HG03095 (cell line): ENCODE measurements around the gene NKX6-2.
"Not testable (repeated sequence)": the region's sequence is repeated elsewhere in the genome, so short reads cannot be mapped to it uniquely, and the experiment has no call there.

Experiments used
- ATAC-seq: cut with Tn5 transposase; IDR thresholded peaks from one replicate; pipeline ENCODE4 v1.9.1; 2021; ENCODE audit warnings: moderate library complexity; ENCODE audit not compliant: unreplicated experiment

Gene NKX6-2

DNA sequence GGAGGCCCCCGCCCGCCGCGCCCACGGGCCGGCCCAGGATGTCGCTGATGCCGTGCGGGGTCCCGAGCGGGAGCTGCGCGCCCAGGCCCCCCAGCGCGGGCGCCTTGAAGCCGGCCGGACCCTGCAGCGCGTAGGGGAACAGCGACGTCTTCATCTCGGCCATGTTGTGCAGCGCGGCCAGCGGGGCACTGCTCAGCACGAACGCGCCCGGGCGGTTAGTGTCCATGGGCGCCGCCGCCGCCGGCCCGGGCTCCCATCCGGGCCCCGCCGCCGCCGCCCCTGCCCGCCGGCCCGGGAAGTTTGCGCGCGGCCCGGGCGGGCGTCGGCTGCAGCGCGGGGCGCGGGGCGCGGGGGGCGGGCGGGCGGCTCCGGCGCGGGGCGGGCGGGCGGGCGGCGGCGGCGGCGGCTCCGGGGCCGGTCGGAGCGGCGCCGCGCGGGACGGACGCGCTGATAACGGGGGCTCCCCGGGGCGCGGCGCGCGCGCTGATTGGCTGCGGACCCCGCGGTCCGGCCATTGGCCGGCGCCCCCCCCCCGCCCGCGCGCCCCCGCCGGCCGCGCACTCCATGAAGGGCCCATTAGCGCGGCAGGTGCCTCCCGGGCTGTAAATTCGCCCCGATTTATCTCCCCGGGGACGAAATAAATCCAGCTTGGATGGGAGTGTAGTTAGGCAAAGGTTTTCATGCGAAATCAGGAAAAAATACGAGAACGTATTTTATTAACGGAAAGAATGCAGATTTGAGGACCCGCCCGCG, at the start of gene NKX6-2:
NKX6-2 (minus strand) TSS at position 425 of the 753 bp plus-strand sequence; CDS start at position 226, 199 bp downstream.
- no peak for ATAC-seq

- ATAC-seq: no peak
Observed at GRCh38 chr10:132834891-132835847, 49.2 kb upstream of the NKX6-2 start.

DNA sequence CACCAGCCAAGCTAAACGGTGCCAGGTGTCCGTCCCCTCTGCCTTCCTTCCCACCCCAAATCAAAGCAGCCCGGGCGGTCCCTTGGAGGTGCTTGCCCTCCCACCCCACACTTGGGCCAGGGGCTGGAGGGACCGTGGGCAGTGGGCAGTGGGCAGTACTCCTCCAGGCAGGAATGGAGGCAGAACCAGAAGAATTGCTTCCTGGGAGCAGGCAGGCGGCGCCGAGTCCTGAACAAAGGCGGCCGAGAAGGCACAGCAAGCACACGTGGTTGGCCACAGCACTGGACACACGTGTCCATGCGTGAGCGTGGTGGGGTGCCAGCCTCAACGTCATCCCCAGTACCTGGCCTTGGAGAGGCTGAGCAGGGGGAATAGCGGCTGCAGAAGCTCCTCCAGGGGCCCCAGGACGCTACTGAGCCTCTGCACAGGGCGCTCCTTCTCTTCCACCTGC, 48.4 kb upstream of the NKX6-2 start:
- no peak for ATAC-seq

DNA sequence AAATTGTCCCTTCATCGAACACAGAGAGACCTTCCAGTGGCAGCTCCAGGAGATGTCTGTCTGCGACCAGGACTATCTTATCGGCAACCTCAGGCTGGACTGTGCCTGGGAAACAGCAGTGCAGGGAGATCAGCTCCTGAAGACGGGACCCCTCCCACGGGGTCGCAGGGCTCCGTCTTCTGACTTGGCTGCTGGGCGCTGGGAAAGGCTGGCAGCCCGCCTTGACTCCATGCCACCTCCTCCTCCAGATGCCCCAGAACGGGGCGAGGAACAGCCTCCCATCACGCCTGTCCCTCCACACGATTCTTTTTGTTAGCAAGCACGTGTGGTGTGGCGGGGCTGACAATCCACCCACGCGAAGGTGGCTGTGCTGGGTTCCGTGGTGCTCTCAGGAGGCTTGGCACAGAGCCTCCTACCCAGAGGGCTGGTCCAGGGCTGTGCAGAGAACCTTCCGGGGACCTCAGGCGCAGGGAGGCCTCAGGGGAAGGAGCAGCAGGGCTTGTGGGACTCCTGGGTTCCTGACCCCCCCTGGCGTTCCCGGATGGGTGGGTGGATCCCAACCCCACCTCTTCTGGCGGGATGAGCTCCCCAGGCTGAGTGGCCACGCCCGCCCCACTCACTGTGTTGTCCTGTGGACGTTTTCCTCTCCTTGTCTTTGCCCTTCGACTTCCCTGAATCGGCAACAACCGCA, 47.6 kb upstream of the NKX6-2 start:
- no peak for ATAC-seq

DNA sequence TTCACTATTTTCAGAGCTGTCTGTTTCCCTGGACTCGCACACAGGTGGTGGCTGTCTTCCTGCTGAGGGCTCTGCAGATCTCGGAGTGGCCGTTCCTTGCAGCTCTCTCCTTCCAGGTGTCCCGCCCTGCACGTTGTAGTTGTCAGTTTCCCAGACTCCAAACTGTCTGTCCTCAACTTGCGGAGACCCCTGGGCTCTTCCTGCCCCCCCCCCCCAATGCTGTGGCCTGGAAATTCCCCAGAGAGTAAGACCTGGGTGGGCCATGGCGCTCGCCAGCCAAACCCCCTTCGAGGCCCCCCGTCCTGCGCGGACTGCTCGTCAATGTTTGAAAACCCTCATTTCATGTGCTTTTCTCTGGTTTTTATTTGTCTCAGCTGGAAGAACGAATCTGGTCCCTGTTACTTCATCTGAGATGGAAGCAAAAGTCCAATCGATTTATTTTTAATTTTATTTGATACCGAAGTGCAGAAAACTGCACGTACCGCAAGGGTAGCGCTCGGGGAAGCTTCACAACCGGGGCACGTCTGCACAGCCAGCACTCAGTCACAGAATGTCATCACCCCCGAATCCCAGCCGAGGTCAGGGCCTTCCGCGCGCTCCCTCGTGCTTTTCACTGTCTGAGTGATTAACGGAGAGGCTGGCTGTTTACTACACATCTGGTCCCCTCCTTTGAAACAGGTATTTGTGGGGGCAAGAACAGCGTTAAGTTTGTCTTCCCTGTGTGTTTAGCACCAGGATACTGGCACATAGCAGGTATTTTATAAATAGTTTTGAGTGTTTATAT, 46.4 kb upstream of the NKX6-2 start:
- ATAC-seq: no peak

GRCh38 chr10:132829403-132829802, 43.5 kb upstream of the NKX6-2 start:
- ATAC-seq: no peak

DNA sequence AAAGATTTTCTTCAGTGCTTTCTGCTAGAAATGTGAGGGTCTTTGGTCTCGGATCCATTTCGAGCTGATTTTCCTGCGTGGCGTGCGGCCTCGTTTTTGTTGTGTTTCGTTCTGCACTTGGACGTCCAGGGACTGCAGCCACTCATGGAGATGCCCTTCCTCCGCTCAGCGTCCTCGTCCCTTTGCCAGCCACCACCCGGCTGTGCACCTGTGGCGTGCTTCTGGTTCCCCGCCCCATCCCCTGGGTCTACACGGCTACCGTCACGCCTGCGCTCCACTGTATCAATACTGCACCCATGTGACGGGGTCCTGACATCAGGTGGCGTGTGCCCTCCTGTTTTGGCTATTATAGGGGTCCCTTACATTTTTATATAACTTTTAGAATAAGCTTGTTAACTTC, 42.7 kb upstream of the NKX6-2 start:
- no peak for ATAC-seq

DNA sequence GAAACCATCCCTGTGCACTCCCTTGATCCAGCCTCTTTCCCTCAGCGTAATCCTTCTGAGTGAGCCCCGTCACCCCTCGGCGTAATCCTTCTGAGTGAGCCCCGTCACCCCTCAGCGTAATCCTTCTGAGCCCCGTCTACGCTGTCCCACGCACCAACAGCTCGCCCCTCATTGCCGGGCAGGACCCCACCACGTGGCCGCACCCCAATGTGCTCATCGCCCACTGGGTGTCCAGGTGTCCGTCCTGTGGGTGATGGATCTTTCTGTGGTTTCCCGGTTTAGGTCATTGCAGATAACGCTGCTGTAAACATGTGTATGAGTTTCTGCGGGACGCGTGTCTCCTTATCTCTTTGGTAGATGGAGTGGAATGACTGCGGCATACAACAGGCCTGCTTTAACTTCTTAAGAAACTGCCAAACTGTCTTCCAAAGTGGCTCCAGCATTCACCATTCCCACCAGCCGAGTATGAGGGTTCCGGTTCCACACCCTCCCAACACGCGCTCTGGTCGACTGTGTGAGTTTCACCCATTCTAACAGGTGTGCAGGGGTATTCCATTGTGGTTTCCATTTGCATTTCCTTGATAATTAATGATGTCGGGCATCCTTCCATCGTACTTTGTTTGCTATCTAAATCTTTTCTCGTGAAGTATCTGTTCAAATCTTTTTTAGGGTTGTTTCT, 42.1 kb upstream of the NKX6-2 start:
- ATAC-seq: no peak

DNA sequence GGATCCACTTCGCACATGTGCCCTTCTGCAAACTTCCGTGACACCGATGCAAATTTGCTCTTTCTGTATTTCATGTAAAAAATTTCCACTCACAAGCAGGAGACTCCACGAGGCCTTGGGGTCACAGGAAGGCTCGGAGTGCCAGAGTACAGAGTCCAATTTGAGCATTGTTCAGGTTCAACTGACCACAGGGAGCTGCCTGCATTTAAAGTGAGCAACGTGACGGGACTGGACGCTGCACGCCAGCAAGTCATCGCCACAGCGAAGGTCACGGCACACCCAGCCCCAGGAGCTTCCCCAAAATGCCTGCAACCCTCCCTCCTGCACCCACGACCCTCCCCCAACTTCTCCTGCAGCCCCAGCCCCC, 41.5 kb upstream of the NKX6-2 start:
- no peak for ATAC-seq

DNA sequence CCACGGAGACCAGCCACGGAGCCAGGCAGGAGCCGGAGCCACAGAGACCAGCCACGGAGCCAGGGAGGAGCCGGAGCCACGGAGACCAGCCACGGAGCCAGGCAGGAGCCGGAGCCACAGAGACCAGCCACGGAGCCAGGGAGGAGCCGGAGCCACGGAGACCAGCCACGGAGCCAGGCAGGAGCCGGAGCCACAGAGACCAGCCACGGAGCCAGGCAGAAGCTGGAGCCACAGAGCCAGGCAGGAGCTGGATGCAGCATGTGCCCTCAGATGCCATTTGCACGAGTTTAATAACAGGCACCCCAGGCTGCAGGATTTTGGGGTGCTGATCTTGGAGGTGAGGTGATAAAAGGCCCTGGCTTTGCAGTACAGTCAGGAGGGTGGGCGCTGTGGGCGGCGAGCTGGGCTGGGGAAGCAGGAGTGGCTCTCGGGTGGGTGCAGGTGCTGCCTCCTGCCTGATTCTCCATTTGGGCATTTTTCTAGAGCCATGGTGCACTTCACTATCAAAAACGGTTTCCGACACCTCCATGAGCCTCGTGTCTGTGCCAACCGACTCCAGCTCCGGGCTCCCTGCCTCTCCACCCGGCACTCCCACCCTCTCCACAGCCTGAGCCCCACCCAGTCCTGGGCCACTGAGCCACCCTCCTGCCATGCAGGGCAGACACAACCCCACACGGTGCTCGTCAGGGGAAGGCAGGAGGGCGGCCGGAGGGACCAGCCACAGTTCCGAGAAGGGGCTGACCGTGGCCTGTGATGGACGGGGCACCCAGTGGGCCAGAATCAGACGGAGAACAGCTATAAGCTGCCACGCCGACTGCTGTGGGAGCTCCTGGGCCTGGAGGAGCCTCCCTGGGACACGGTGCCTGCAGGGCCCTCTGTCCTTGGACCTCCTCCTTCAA, 40.8 kb upstream of the NKX6-2 start:
- no peak for ATAC-seq

DNA sequence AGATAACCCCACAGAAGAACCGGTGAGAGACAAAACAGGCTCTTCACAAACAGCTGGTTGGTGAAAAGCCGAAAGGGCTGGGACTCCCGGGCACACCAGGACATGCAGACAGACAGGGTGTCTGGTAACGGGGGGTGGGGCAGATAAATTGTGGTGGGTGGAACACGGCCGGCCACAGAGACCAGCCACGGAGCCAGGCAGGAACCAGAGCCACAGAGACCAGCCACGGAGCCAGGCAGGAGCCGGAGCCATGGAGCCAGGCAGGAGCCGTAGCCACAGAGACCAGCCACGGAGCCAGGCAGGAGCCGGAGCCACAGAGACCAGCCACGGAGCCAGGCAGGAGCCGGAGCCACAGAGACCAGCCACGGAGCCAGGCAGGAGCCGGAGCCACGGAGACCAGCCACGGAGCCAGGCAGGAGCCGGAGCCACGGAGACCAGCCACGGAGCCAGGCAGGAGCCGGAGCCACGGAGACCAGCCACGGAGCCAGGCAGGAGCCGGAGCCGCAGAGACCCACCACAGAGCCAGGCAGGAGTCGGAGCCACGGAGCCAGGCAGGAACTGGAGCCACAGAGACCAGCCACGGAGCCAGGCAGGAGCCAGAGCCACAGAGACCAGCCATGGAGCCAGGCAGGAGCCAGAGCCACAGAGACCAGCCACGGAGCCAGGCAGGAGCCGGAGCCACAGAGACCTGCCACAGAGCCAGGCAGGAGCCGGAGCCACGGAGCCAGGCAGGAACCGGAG, 40.0 kb upstream of the NKX6-2 start:
- ATAC-seq: not testable (repeated sequence)

DNA sequence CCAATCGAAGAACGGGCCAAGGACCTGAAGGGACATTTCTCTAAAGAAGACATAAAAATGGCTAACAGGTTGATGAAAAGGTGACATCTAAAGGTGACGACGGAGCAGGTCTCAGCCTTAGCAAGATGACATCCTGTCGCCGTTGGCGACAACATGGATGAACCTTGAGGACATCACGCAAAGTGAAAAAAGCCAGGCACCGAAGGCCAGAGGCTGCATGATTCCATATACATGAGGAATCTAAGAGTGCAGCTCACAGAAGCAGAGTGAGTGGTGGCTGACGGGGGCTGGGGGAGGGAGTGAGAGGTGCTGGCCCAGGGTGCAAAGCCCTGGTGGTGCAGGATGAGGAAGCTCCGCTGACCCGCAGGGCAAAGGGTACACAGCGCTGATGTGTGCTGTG, 34.1 kb upstream of the NKX6-2 start:
- ATAC-seq: no peak

DNA sequence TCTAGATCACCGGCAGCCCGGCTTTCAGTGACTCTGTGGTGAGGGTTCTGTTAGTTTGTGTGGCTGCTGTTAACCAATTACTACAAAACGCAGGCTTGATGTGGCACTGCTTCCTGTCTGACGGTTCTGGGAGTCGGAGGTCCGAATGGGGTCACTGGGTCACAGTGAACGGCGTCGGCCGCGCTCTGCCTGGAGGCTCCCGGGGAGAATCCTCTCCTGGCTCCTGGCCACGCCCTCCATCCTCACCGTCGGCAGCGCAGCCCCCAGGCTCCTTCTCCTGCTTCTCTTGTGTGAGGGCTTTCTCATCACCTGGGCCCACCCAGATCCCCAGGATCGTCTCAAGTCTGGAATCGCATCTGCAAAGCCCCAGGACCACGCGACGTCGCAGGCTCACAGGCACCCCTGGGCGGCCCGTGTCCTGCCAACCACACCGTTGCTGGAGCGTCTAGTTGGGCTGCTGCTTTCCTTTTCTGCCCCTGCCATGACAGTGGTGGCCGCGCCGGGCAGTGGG, 31.8 kb upstream of the NKX6-2 start:
- ATAC-seq: no peak

DNA sequence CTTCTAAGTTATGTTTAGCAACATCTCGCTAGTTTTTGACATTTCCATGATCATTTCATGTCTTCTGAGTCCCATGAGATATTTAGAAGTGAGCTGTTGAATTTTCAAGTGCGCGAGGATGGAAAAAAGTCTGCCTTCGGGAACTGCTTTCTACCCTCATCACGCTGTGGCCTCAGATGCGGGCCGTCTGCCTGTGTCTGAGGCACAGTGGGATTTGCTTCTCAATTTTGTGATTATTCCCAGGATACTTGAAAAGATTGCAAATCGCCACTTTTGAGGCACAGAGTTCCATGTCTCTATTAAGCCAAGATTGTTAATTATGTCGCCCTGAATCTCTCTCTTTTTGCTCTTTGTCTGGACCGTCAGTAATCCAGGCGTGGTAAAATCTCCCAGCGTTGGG, 30.8 kb upstream of the NKX6-2 start:
- no peak for ATAC-seq

DNA sequence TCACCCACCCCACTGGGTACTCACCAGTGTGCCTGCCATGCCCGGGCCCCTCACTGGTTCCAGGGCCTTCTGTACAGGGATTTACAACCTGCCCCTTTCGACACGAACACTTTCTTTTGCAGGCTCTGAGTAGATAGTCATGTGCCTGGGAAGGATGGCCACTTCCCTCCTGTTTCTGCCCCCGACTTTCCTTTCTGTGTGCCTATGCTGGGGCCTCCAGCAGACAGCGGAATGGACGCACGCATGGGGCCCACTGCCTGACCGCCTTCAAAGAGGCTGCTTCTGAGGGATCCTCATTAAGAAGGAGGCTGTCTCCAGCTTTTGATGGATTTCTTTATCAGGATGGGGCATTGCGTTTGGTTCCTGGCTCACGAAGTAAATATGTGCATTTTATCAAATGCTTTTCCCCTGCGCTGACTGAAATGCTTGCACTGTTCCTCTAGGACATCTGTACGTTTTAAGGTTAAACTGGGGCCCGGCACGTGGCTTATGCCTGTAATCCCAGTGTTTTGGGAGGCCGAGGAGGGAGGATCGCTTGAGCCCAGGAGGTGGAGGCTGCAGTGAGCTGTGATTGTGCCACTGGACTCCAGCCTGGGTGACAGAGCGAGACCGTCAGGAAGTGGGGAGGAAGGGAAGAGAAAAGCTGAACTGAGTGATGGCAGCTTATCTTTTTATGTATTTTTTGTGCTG, 29.4 kb upstream of the NKX6-2 start:
- ATAC-seq: no peak

DNA sequence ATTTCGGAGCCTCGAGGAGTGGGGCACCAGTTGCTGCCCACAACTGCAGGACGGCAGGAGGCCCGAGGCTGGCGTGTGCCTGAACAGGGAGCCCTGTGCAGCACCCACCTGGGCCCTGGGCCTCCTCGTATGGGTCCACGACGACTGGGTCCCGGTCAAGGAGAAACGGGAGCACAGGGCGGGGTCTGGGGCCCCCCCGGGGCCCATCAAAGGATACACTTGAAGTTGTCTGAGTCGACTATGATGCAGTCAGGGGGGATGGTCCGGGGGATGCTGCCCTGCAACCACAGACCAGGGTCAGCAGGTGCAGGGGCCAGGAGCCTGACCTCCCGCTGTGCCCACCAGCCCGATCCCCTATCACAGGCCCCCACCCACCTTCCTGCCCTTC, 28.5 kb upstream of the NKX6-2 start:
- no peak for ATAC-seq
